Fibroblast of lung (primary cell): ENCODE data around the gene ADCYAP1R1.

ENCODE experiments used
- EZH2 ChIP-seq: IDR thresholded peaks from 2 replicates; pipeline ENCODE4 v1.5.1; 2012; ENCODE audit warnings: low read length, control low read depth, mild to moderate bottlenecking; ENCODE audit errors: missing control alignments
- TF ChIP-seq, protein P1 (sequence below), 2 donors: IDR thresholded peaks in 1 of 2; conservative IDR thresholded peaks in 1 of 2; 1 replicate in 1 of 2; 2 replicates in 1 of 2; pipeline ENCODE4 v1.5.1; 2011 to 2012; ENCODE audit warnings: low read length in 2 of 2, control low read depth in 1 of 2, inconsistent platforms in 1 of 2, low read depth in 1 of 2, mild to moderate bottlenecking in 1 of 2

DNA sequence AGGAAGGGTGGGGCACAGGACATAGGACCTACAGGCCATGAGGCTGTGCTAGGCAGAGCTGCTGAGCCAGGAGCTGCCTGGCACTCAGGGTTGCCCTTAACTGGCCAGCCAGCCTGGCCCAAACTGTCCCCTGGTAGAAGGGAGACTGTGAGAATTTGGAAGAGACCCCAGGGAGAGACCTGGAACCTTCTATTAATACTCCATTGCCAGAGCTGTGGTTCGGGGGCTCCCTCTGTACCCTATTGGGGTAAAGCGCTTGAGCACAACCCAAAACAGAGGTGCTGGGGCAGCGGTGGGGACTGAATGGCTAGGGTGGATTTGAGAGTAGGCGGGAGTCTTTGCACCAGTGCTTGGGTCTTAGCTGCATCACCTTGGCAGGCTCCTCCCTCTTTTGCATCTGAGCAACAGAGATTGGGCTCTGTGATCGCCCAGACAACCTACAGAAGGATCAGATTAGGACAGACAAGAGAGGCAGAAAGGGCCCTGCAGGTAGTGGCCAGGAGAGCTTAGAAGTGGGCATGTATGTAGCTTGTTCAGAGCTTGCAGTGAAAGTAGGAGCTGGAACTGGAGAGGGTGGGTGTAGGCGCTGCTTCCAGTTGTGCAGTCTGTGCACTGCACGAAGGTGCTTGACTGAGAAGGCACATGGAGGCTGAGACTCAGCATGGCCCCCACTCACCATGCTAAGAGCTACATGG is 53.3 kb downstream of the ADCYAP1R1 start:
- TF ChIP-seq, protein P1, sequence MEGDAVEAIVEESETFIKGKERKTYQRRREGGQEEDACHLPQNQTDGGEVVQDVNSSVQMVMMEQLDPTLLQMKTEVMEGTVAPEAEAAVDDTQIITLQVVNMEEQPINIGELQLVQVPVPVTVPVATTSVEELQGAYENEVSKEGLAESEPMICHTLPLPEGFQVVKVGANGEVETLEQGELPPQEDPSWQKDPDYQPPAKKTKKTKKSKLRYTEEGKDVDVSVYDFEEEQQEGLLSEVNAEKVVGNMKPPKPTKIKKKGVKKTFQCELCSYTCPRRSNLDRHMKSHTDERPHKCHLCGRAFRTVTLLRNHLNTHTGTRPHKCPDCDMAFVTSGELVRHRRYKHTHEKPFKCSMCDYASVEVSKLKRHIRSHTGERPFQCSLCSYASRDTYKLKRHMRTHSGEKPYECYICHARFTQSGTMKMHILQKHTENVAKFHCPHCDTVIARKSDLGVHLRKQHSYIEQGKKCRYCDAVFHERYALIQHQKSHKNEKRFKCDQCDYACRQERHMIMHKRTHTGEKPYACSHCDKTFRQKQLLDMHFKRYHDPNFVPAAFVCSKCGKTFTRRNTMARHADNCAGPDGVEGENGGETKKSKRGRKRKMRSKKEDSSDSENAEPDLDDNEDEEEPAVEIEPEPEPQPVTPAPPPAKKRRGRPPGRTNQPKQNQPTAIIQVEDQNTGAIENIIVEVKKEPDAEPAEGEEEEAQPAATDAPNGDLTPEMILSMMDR (conservative IDR thresholded peaks at IDR 0.05 in 1 of 2, IDR thresholded peaks at IDR 0.05 in 1 of 2; ENCODE audit: low read depth in 1 of 2, low read length in 2 of 2): no peak
- no peak for TF ChIP-seq EZH2
